ENCODE measurements around the gene SIL1.
"Not testable (repeated sequence)": the region's sequence is repeated elsewhere in the genome, so short reads cannot be mapped to it uniquely, and the experiment has no call there.

The SIL1 gene

GRCh38 chr5:139199321-139199720 lies 1.2 kb upstream of the SIL1 start:
- DNase-seq (ENCODE audit: low read depth), result no peak

- DNase-seq (ENCODE audit: low read depth), result no peak
These were observed 1.7 kb downstream of the SIL1 start for GRCh38 chr5:139196296-139196956.

GRCh38 chr5:139194486-139194885 lies 3.7 kb downstream of the SIL1 start:
- no peak for DNase-seq (ENCODE audit: low read depth)

GRCh38 chr5:139193928-139194327 lies 4.2 kb downstream of the SIL1 start:
- no peak for DNase-seq (ENCODE audit: low read depth)

GRCh38 chr5:139192906-139193305 lies 5.3 kb downstream of the SIL1 start:
- not testable (repeated sequence) for DNase-seq (ENCODE audit: low read depth)

GRCh38 chr5:139191954-139192353 lies 6.2 kb downstream of the SIL1 start:
- DNase-seq (ENCODE audit: low read depth), result not testable (repeated sequence)

GRCh38 chr5:139190125-139190524 lies 8.0 kb downstream of the SIL1 start:
- no peak for DNase-seq (ENCODE audit: low read depth)

GRCh38 chr5:139188558-139189270 lies 9.5 kb downstream of the SIL1 start:
- DNase-seq (ENCODE audit: low read depth), result no peak

- DNase-seq (ENCODE audit: low read depth), result no peak
These were observed 11.3 kb downstream of the SIL1 start for GRCh38 chr5:139186752-139187326.

GRCh38 chr5:139186261-139186660 lies 11.9 kb downstream of the SIL1 start:
- DNase-seq (ENCODE audit: low read depth), result no peak

GRCh38 chr5:139185589-139185988 lies 12.6 kb downstream of the SIL1 start:
- DNase-seq (ENCODE audit: low read depth), result no peak

- no peak for DNase-seq (ENCODE audit: low read depth)
These were observed 14.7 kb downstream of the SIL1 start for GRCh38 chr5:139183502-139183901.

- DNase-seq (ENCODE audit: low read depth), result no peak
These were observed 15.5 kb downstream of the SIL1 start for GRCh38 chr5:139182528-139183296.

GRCh38 chr5:139181835-139182452 lies 16.2 kb downstream of the SIL1 start:
- no peak for DNase-seq (ENCODE audit: low read depth)

- DNase-seq (ENCODE audit: low read depth), result no peak
These were observed 16.8 kb downstream of the SIL1 start for GRCh38 chr5:139181322-139181730.

- DNase-seq (ENCODE audit: low read depth), result no peak
These were observed 17.3 kb downstream of the SIL1 start for GRCh38 chr5:139180850-139181249.

- DNase-seq (ENCODE audit: low read depth), result not testable (repeated sequence)
These were observed 18.2 kb downstream of the SIL1 start for GRCh38 chr5:139179778-139180513.

- no peak for DNase-seq (ENCODE audit: low read depth)
These were observed 19.2 kb downstream of the SIL1 start for GRCh38 chr5:139178935-139179334.

GRCh38 chr5:139178589-139178917 lies 19.6 kb downstream of the SIL1 start:
- no peak for DNase-seq (ENCODE audit: low read depth)

- DNase-seq (ENCODE audit: low read depth), result no peak
These were observed 20.2 kb downstream of the SIL1 start for GRCh38 chr5:139177809-139178588.

GRCh38 chr5:139177281-139177680 lies 20.9 kb downstream of the SIL1 start:
- DNase-seq (ENCODE audit: low read depth), result not testable (repeated sequence)

Measured in stimulated activated CD8-positive, alpha-beta memory T cell treated with anti-CD3 and anti-CD28 coated beads, Interleukin-12 subunit alpha, Interleukin-12 subunit beta, amount 100 ng/mL, for 1 hour (primary cell).